ENCODE results near the gene CEP164.

Gene CEP164

DNA sequence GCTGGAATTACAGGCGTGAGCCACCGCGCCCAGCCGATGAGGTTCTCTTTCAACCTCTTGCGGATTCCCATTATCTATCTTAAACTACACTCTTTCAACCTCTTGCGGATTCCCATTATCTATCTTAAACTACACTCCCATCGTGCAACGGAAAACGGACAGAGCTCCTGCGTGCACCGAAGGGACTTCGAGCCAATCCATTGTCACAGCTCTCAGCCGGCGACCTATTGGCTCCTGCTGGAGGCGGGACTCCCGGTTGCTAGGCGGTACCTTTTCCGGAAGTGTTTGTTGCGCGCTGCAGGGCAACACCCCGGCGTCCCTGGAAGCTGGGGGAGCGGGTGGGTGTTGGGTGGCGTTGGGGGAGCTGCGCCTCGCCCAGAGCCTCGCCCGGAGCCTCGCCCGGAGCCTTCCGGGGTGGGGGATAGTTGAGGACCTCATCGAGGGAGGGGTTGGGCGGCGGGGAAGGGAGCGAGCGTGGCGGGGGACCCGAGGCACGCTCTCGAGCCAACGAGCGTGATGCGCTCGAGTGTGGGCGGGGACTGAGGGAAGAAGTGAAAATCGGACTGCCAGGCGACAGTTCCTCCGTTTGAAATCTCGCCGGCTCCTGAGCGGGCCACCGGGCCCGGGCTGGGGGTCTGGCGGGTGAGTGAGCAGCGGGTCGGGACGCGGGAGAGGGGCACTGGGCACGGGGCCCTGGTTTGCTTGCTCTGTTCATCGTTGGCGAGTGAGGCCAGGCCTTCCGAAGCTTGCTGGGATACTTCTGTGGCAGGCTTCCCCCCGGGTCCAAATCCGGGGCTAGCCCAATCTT lies at the start of gene CEP164:
TSS of gene CEP164 (plus strand) at position 288 of the 808 bp plus-strand sequence. CDS start 10,733 bp downstream, outside the sequence.
- H3K9ac ChIP-seq (ENCODE audit: low read depth, low read length) = peak within 1 kb of the TSS; percentile 57
- no peaks in the 10 kb centered on the region for H3K27me3 ChIP-seq (ENCODE audit: control insufficient read depth, insufficient read depth, low read length)
- peak within 1 kb of the TSS; percentile 66 for H3K4me3 ChIP-seq (ENCODE audit: low read depth, low read length)
- H3K9me3 ChIP-seq (ENCODE audit: control insufficient read depth, insufficient read depth, low read length) = no peaks in the 10 kb centered on the region
- H3K4me1 ChIP-seq (ENCODE audit: control insufficient read depth, insufficient read depth, low read length) = no peaks in the 10 kb centered on the region
- H3K36me3 ChIP-seq (ENCODE audit: control insufficient read depth, insufficient read depth, low read length) = no peaks in the 10 kb centered on the region

DNA sequence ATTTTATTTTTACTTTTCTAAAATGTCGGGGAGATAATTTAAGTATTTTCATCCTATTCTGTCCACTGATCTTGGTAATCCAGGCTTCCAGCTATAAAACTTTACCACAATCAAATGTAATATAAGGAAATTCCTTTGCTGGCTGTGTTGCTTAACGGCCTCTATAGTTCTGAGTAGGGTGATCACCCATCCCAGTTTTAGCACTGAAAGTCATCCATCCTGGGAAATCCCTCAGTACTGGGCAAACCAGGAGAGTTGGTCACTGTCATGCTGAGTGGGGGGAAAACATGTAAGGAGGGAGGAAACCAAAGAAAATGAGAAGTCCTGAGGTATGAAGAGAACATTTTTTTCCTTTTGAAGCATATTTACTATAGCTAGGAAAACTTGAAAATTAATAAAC lies 49.3 kb upstream of the CEP164 start:
- H3K4me3 ChIP-seq (ENCODE audit: low read depth, low read length) = no peak overlapping the region
- H3K36me3 ChIP-seq (ENCODE audit: control insufficient read depth, insufficient read depth, low read length) = peaks cover 6% of the 10 kb centered on the region
- no peaks in the 10 kb centered on the region for H3K27me3 ChIP-seq (ENCODE audit: control insufficient read depth, insufficient read depth, low read length)
- H3K4me1 ChIP-seq (ENCODE audit: control insufficient read depth, insufficient read depth, low read length) = no peaks in the 10 kb centered on the region
- no peaks in the 10 kb centered on the region for H3K9me3 ChIP-seq (ENCODE audit: control insufficient read depth, insufficient read depth, low read length)
- H3K9ac ChIP-seq (ENCODE audit: low read depth, low read length) = no peak overlapping the region

DNA sequence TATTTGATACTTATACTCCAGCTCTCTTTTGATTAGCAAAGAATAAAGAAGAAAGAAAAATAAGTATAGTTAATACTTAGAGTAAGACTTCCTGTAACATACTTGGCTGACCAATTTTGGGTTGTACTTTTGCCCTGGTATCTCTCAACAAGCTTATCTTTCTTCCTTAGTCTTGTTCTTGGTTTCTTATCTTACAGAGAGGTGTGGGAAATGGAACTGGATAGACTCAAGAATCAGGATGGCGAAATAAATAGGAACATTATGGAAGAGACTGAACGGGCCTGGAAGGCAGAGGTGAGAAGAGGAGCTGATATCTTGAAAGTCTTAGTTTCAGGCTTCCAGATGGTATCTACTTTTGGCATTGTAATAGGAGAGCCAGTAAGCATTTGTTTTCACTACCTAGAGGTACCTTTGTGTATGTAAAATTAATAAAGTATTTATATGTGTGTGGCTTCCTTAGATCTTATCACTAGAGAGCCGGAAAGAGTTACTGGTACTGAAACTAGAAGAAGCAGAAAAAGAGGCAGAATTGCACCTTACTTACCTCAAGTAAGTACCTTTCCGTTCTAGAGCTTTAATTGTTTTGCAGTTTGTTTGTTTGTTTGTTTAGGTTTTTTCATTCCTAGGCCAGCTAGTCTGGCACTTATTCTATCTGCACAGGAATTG lies 47.8 kb upstream of the CEP164 start:
- H3K9me3 ChIP-seq (ENCODE audit: control insufficient read depth, insufficient read depth, low read length) = no peaks in the 10 kb centered on the region
- H3K4me1 ChIP-seq (ENCODE audit: control insufficient read depth, insufficient read depth, low read length) = no peaks in the 10 kb centered on the region
- H3K4me3 ChIP-seq (ENCODE audit: low read depth, low read length) = no peak overlapping the region
- peaks cover 15% of the 10 kb centered on the region for H3K36me3 ChIP-seq (ENCODE audit: control insufficient read depth, insufficient read depth, low read length)
- no peaks in the 10 kb centered on the region for H3K27me3 ChIP-seq (ENCODE audit: control insufficient read depth, insufficient read depth, low read length)
- H3K9ac ChIP-seq (ENCODE audit: low read depth, low read length) = no peak overlapping the region

DNA sequence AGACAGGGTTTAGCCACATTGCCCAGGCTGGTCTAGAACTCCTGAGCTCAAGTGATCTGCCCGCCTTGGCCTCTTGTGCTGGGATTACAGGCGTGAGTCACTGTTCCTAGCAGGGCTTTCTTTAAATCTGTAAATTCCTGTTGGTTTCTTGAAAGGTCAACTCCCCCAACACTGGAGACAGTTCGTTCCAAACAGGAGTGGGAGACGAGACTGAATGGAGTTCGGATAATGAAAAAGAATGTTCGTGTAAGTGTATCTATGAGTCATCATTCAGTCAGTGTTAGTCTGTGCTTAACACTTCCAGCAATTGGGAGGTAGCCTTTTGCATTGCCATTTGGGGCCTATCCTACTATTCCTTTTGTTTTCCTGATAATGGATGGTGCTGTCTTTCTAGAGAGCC lies 46.5 kb upstream of the CEP164 start:
- H3K27me3 ChIP-seq (ENCODE audit: control insufficient read depth, insufficient read depth, low read length) = no peaks in the 10 kb centered on the region
- H3K9ac ChIP-seq (ENCODE audit: low read depth, low read length) = no peak overlapping the region
- H3K4me1 ChIP-seq (ENCODE audit: control insufficient read depth, insufficient read depth, low read length) = no peaks in the 10 kb centered on the region
- no peak overlapping the region for H3K4me3 ChIP-seq (ENCODE audit: low read depth, low read length)
- peaks cover 15% of the 10 kb centered on the region for H3K36me3 ChIP-seq (ENCODE audit: control insufficient read depth, insufficient read depth, low read length)
- no peaks in the 10 kb centered on the region for H3K9me3 ChIP-seq (ENCODE audit: control insufficient read depth, insufficient read depth, low read length)

DNA sequence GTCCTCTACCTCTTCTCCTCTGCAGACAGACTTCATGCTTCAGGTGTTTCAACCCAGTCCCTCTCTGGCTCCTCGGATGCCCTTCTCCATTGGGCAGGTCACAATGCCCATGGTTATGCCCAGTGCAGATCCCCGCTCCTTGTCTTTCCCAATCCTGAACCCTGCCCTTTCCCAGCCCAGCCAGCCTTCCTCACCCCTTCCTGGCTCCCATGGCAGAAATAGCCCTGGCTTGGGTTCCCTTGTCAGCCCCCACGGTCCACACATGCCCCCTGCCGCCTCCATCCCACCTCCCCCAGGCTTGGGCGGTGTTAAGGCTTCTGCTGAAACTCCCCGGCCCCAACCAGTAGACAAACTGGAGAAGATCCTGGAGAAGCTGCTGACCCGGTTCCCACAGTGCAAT lies 45.8 kb upstream of the CEP164 start:
- H3K36me3 ChIP-seq (ENCODE audit: control insufficient read depth, insufficient read depth, low read length) = peaks cover 15% of the 10 kb centered on the region
- no peaks in the 10 kb centered on the region for H3K9me3 ChIP-seq (ENCODE audit: control insufficient read depth, insufficient read depth, low read length)
- no peaks in the 10 kb centered on the region for H3K4me1 ChIP-seq (ENCODE audit: control insufficient read depth, insufficient read depth, low read length)
- no peak overlapping the region for H3K9ac ChIP-seq (ENCODE audit: low read depth, low read length)
- H3K4me3 ChIP-seq (ENCODE audit: low read depth, low read length) = no peak overlapping the region
- H3K27me3 ChIP-seq (ENCODE audit: control insufficient read depth, insufficient read depth, low read length) = no peaks in the 10 kb centered on the region

DNA sequence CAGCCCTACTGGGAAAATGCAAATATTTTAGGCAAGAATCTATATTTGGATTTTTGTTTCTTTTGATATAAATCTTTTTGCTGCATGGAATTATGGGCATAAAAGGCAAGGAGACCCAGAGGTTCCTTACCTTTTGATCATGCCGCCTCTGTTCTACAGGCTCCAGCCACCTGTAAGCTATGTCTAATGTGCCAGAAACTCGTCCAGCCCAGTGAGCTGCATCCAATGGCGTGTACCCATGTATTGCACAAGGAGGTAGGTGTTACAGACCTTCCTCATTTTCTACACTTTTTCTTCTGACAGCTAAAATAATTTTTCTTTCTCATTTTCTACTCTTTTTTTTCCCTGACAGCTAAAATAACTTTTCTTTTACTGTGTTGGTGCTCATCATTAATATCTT lies 44.7 kb upstream of the CEP164 start:
- Histone ChIP-seq H3K9me3 (ENCODE audit: control insufficient read depth, insufficient read depth, low read length) (no peaks in the 10 kb centered on the region), H3K27me3 (ENCODE audit: control insufficient read depth, insufficient read depth, low read length) (no peaks in the 10 kb centered on the region), H3K9ac (ENCODE audit: low read depth, low read length) (no peak overlapping the region), H3K4me1 (ENCODE audit: control insufficient read depth, insufficient read depth, low read length) (no peaks in the 10 kb centered on the region), H3K4me3 (ENCODE audit: low read depth, low read length) (no peak overlapping the region), H3K36me3 (ENCODE audit: control insufficient read depth, insufficient read depth, low read length) (peaks cover 15% of the 10 kb centered on the region)

DNA sequence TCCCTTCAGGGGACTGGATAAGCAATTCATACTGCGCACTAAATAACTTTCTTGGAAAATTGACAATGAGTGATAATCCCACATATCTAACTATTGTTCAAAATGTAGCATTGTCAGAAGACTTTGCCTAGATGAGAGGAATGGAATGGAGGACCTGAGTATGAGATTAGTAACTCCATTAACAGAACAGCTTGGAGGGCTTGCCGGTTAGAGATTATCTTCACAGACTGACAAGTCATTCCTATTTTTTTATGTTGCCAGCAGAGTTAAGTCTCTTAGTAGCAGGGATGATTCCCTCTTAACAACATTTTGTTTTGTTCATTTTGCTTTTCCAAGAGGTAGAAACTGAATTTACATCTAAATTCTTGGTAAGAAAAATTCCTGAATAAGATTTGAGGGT lies 43.6 kb upstream of the CEP164 start:
- H3K4me1 ChIP-seq (ENCODE audit: control insufficient read depth, insufficient read depth, low read length) = no peaks in the 10 kb centered on the region
- H3K36me3 ChIP-seq (ENCODE audit: control insufficient read depth, insufficient read depth, low read length) = peaks cover 21% of the 10 kb centered on the region
- H3K9ac ChIP-seq (ENCODE audit: low read depth, low read length) = no peak overlapping the region
- no peaks in the 10 kb centered on the region for H3K27me3 ChIP-seq (ENCODE audit: control insufficient read depth, insufficient read depth, low read length)
- H3K4me3 ChIP-seq (ENCODE audit: low read depth, low read length) = no peak overlapping the region
- H3K9me3 ChIP-seq (ENCODE audit: control insufficient read depth, insufficient read depth, low read length) = no peaks in the 10 kb centered on the region

DNA sequence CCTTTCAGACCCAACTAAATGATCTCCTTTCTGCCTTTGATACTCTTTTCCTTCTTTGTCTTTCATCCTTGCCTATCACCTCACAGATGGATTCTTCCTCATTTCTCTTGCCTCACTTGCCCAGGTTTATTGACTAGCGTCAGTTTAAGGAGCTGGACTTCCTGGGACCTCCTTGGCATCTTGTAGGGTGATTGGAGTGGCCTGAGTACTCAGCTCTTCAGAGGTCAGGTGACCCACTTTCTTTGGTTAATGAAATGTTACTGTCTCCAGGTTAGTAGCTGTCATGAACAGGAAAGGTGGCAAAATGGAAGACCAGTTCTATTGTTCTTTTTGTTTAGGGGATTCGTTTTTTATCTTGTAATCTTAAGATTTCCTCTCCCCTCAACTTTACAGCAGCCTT lies 41.1 kb upstream of the CEP164 start:
- Histone ChIP-seq H3K27me3 (ENCODE audit: control insufficient read depth, insufficient read depth, low read length) (no peaks in the 10 kb centered on the region), H3K4me1 (ENCODE audit: control insufficient read depth, insufficient read depth, low read length) (no peaks in the 10 kb centered on the region), H3K9me3 (ENCODE audit: control insufficient read depth, insufficient read depth, low read length) (no peaks in the 10 kb centered on the region), H3K4me3 (ENCODE audit: low read depth, low read length) (no peak overlapping the region), H3K9ac (ENCODE audit: low read depth, low read length) (no peak overlapping the region), H3K36me3 (ENCODE audit: control insufficient read depth, insufficient read depth, low read length) (peaks cover 20% of the 10 kb centered on the region)

DNA sequence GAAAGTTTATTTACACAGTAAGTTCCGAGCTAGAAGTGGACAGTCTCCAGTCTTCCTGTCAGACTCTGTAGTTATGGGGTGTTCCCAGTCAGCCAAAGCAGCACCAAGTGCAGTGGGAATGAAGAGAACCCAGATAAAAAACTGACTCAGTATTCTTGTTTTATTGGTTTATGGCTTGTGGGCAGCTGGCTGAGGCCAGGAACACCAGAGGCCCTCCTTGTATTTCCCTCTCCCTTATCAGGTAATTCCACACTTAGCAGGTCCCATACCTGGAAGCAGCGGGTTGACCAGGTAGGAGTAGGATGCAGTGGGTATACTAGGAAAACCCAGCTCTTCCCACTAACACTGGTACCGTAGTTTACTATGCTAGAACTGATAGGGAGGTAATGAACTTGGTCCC lies 40.0 kb upstream of the CEP164 start:
- no peak overlapping the region for H3K4me3 ChIP-seq (ENCODE audit: low read depth, low read length)
- H3K9me3 ChIP-seq (ENCODE audit: control insufficient read depth, insufficient read depth, low read length) = no peaks in the 10 kb centered on the region
- H3K4me1 ChIP-seq (ENCODE audit: control insufficient read depth, insufficient read depth, low read length) = no peaks in the 10 kb centered on the region
- no peaks in the 10 kb centered on the region for H3K27me3 ChIP-seq (ENCODE audit: control insufficient read depth, insufficient read depth, low read length)
- H3K9ac ChIP-seq (ENCODE audit: low read depth, low read length) = no peak overlapping the region
- H3K36me3 ChIP-seq (ENCODE audit: control insufficient read depth, insufficient read depth, low read length) = peaks cover 20% of the 10 kb centered on the region

DNA sequence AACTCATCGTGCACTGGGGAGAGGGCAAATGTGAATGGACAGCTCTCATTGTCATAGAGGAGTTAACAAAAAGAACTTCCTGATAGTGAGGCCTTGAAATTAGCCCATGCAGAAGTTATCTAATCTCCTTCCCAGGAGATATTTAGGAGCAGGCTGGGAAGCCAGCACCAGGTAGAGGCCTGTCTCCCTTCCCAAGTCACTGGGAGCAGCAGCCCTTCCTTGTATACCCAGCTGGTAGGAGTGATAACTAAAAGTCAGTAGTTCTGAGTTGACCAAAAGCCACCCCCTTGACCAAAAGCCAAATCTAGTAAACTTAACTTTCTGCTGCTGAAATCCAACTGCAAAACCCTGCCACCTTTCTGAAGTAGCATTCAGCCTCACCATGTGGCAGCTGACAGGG lies 37.9 kb upstream of the CEP164 start:
- H3K36me3 ChIP-seq (ENCODE audit: control insufficient read depth, insufficient read depth, low read length) = peaks cover 12% of the 10 kb centered on the region
- H3K27me3 ChIP-seq (ENCODE audit: control insufficient read depth, insufficient read depth, low read length) = no peaks in the 10 kb centered on the region
- no peaks in the 10 kb centered on the region for H3K4me1 ChIP-seq (ENCODE audit: control insufficient read depth, insufficient read depth, low read length)
- H3K9me3 ChIP-seq (ENCODE audit: control insufficient read depth, insufficient read depth, low read length) = no peaks in the 10 kb centered on the region
- H3K4me3 ChIP-seq (ENCODE audit: low read depth, low read length) = no peak overlapping the region
- H3K9ac ChIP-seq (ENCODE audit: low read depth, low read length) = no peak overlapping the region

DNA sequence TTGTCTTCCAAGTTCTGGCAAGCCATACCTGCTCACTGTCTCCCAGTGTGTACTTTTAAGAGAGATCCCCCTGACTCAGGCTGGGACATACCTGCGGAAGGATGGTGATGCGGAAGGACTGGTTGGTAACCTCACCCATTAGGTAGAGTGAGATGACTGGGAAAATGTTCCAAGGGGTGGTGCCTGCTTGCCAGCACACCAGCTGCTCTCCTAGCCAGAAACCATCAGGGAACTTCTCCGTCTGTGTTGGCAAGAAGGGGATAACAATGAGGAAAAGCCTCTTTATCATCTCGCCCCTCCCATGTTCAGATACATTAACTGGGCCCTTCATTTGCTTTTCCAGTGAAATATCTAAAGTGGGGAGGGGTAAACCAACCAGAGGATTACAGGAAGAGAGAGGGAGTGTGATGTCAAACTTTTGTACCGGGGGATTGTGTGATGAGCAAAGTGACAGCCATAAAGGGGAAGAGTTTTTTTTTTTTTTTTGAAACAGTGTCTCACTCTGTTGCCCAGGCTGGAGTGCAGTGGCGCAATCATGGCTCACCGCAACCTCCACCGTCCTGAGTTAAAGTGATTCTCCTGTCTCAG lies 36.8 kb upstream of the CEP164 start, which contains the start of gene BACE1-AS:
TSS of gene BACE1-AS (plus strand) at position 538 of the 588 bp plus-strand sequence.
- Histone ChIP-seq H3K4me3 (ENCODE audit: low read depth, low read length) (no peak within 1 kb of the TSS), H3K27me3 (ENCODE audit: control insufficient read depth, insufficient read depth, low read length) (no peaks in the 10 kb centered on the region), H3K36me3 (ENCODE audit: control insufficient read depth, insufficient read depth, low read length) (peaks cover 12% of the 10 kb centered on the region), H3K4me1 (ENCODE audit: control insufficient read depth, insufficient read depth, low read length) (no peaks in the 10 kb centered on the region), H3K9ac (ENCODE audit: low read depth, low read length) (no peak within 1 kb of the TSS), H3K9me3 (ENCODE audit: control insufficient read depth, insufficient read depth, low read length) (no peaks in the 10 kb centered on the region)

DNA sequence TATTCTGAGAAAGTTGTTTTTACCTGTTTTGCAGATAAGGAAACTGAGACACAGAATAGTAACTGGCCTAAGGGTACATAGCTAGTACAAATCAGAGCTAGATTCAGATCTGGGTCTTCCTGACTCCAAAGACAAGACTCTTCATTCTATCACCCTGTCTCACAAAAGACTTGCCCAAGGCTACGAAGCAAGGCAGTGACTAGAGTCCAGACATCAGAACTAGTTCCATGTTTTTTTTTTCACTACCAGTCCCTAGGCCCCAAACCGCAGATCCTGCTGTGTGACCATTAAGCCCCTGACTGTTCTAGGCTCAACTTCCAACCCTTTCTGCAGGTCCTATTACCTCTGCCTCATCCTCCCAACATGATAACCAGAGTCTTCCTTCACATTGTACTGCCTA lies 35.0 kb upstream of the CEP164 start:
- Histone ChIP-seq H3K4me3 (ENCODE audit: low read depth, low read length) (no peak overlapping the region), H3K4me1 (ENCODE audit: control insufficient read depth, insufficient read depth, low read length) (no peaks in the 10 kb centered on the region), H3K27me3 (ENCODE audit: control insufficient read depth, insufficient read depth, low read length) (no peaks in the 10 kb centered on the region), H3K9me3 (ENCODE audit: control insufficient read depth, insufficient read depth, low read length) (no peaks in the 10 kb centered on the region), H3K9ac (ENCODE audit: low read depth, low read length) (no peak overlapping the region), H3K36me3 (ENCODE audit: control insufficient read depth, insufficient read depth, low read length) (peaks cover 12% of the 10 kb centered on the region)

All from iPS-15b (cell line).